Upper lobe of right lung (tissue), 1 donor: ENCODE measurements around the gene AGAP2. TPM values are rescaled to one million over a fixed set of nuclear protein-coding genes. Genes with fewer than 3 reads are reported as not detected.

Source experiments
- ATAC-seq: fragments of 200-7000 bp; cut with Tn5 transposase; one replicate; pipeline ENCODE4 v1.9.1; 2020; ENCODE audit warnings: mild to moderate bottlenecking, moderate library complexity
- DNase-seq: peaks from one replicate; pipeline ENCODE4 v3.0.0-alpha.2; 2020
- H3K27ac ChIP-seq: fragments of 200-600 bp; one replicate; pipeline ENCODE4 v1.8.0; 2022
- H3K27me3 ChIP-seq: fragments of 200-600 bp; one replicate; pipeline ENCODE4 v1.8.0; 2022; ENCODE audit warnings: mild to moderate bottlenecking
- H3K36me3 ChIP-seq: fragments of 200-600 bp; one replicate; pipeline ENCODE4 v1.8.0; 2022
- H3K4me1 ChIP-seq: fragments of 200-600 bp; one replicate; pipeline ENCODE4 v1.8.0; 2022
- H3K4me3 ChIP-seq: fragments of 200-600 bp; one replicate; pipeline ENCODE4 v1.8.0; 2022; ENCODE audit warnings: mild to moderate bottlenecking
- H3K9me3 ChIP-seq: fragments of 200-600 bp; one replicate; pipeline ENCODE4 v1.8.0; 2022
- intact Hi-C: fragments of 100-400 bp; cut with DNase I; formaldehyde crosslinking; loops from one replicate; pipeline ENCODE4 v1.11.0; 2022
- total RNA-seq: library from RNA; stranded (reverse); fragmentation: NEBNext Ultra II Directional; extraction: Animal tissue kit (Norgen Biotek cat#: 25700); gene quantifications from one replicate; pipeline ENCODE4 v1.2.1, GENCODE V29; 2021
- TF ChIP-seq, protein P1 (sequence below): fragments of 200-600 bp; IDR thresholded peaks from one replicate; pipeline ENCODE4 v1.8.0; 2022; ENCODE audit warnings: antibody characterized with exemption
- donor health status: DM: no; HTN: yes; CAD: no; lungs with severe emphysema.

Gene AGAP2
- total RNA-seq, 1 donor from 2014 or later, result 5.4 TPM

DNA sequence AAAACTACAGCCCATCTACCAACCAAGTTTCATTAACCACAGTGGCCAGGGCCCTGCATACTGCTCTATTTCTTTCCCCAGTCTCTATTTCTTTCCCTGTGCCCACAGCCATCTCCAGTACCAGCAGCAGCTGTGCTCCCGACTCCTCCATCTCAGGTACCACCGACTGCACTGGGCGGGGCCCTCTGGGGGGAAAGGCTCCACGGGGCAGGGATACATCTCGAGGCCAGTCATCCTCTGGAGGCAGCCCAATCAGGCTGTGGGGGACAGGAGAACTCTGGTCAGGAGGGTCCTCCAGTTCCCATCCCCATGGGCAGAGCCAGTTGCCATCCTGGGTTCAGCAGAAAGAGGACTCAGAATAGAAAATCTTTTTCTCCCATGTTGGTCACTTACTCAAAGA lies 10.5 kb upstream of the AGAP2 start:
- peaks cover 37% of the 10 kb centered on the region for H3K4me1 ChIP-seq
- H3K4me3 ChIP-seq, result no peak overlapping the region
- TF ChIP-seq, protein P1, sequence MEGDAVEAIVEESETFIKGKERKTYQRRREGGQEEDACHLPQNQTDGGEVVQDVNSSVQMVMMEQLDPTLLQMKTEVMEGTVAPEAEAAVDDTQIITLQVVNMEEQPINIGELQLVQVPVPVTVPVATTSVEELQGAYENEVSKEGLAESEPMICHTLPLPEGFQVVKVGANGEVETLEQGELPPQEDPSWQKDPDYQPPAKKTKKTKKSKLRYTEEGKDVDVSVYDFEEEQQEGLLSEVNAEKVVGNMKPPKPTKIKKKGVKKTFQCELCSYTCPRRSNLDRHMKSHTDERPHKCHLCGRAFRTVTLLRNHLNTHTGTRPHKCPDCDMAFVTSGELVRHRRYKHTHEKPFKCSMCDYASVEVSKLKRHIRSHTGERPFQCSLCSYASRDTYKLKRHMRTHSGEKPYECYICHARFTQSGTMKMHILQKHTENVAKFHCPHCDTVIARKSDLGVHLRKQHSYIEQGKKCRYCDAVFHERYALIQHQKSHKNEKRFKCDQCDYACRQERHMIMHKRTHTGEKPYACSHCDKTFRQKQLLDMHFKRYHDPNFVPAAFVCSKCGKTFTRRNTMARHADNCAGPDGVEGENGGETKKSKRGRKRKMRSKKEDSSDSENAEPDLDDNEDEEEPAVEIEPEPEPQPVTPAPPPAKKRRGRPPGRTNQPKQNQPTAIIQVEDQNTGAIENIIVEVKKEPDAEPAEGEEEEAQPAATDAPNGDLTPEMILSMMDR, result no peak
- intact Hi-C loops, result no loop called here
- H3K36me3 ChIP-seq, result peaks cover 40% of the 10 kb centered on the region
- H3K27ac ChIP-seq, result no peak overlapping the region
- no peak for DNase-seq
- H3K9me3 ChIP-seq, result no peaks in the 10 kb centered on the region
- ATAC-seq, result no peak
- H3K27me3 ChIP-seq, result no peaks in the 10 kb centered on the region

DNA sequence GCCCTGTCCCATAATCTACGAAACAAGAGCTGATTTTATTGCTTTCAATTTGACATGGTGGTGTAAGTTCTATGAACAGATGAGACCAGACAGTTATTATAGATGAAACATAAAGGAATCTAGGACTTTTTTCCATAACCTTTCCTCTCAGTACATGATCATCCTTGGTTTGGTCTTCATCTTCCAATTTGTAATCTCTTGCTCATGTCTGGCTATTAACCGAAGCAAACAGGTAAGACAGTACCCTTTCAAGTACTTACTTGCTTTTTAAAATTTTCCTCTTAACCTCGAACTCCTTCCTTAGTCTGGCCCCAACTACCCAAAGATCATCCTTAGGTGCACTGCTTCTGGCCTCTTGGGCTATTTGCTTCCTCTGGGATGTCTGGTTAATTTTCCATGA lies 7.5 kb upstream of the AGAP2 start:
- no peaks in the 10 kb centered on the region for H3K27me3 ChIP-seq
- peak overlapping the region; percentile 75 for H3K4me3 ChIP-seq
- intact Hi-C loops, result no loop called here
- DNase-seq (no peak), ATAC-seq (no peak)
- peaks cover 18% of the 10 kb centered on the region for H3K4me1 ChIP-seq
- H3K9me3 ChIP-seq, result no peaks in the 10 kb centered on the region
- H3K27ac ChIP-seq, result no peak overlapping the region
- H3K36me3 ChIP-seq, result peaks cover 40% of the 10 kb centered on the region
- TF ChIP-seq, protein P1, result no peak

DNA sequence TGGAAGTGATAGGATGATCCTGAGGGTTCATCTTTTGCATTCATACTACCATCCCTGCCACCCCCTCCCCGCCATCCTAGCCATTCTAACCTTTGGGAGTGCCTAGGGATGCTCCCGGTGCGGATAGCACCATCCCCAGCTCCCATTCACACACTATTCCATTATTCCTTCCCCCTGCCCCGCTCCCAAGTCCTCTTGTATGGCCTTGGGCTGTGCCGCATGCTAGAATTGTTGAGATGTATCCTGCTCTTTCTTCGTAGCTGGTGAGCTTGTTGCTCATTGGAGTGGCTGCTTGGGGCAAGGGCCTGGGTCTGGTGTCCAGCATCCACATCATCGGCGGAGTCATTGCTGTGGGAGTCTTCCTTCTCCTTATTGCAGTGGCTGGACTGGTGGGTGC lies 6.9 kb upstream of the AGAP2 start:
- intact Hi-C loops, result no loop called here
- Histone ChIP-seq H3K9me3 (no peaks in the 10 kb centered on the region), H3K27me3 (peaks cover 4% of the 10 kb centered on the region), H3K4me1 (peaks cover 14% of the 10 kb centered on the region), H3K27ac (peak overlapping the region; percentile 94), H3K36me3 (peaks cover 38% of the 10 kb centered on the region), H3K4me3 (peak overlapping the region; percentile 75)
- ATAC-seq (no peak), DNase-seq (no peak)
- TF ChIP-seq, protein P1, result no peak

DNA sequence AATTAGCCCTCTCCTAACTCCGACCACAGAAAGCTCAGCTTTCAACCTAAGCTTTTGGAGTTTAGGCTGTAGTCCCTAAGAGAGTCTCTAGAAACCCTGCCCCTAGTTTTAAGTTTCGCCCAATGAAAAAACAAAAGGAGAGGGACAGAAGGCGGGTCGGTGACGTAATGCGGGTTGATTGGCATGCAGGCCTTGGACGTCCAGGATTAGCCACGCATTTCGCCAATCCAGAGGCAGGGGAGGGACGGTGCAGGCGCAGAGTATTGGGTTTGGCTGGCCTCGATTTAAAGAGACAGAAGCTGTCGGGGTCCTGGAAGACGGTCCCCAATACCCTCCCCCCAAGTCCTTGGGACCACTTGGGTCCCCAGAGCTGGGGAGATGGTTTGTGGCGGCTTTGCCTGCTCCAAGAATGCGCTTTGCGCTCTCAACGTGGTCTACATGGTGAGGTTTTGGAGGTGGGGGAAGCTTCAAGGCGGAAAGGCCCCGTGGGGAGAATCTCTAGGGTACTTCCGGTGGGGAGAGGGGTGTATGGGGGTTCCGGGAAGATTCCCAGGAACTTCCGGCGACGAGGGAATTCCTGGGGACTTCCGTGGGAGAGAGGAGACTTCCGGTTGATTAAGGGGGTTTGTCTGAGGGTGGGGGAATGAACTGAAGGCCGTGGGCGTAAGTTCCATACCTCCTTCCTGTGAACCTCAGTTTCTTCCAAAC lies 6.4 kb upstream of the AGAP2 start, which contains the start of gene TSPAN31:
Gene TSPAN31 (plus strand): TSS at position 263 of the 708 bp plus-strand sequence. CDS start 116 bp downstream, at position 379.
- H3K27me3 ChIP-seq, result peaks cover 9% of the 10 kb centered on the region
- H3K4me3 ChIP-seq, result peak within 1 kb of the TSS; percentile 75
- intact Hi-C loops, result no loop called here
- DNase-seq (peak; percentile 98), ATAC-seq (peak; percentile 95)
- H3K9me3 ChIP-seq, result no peaks in the 10 kb centered on the region
- H3K36me3 ChIP-seq, result peaks cover 33% of the 10 kb centered on the region
- H3K27ac ChIP-seq, result peak within 1 kb of the TSS; percentile 94
- TF ChIP-seq, protein P1, result no peak
- H3K4me1 ChIP-seq, result peaks cover 14% of the 10 kb centered on the region

DNA sequence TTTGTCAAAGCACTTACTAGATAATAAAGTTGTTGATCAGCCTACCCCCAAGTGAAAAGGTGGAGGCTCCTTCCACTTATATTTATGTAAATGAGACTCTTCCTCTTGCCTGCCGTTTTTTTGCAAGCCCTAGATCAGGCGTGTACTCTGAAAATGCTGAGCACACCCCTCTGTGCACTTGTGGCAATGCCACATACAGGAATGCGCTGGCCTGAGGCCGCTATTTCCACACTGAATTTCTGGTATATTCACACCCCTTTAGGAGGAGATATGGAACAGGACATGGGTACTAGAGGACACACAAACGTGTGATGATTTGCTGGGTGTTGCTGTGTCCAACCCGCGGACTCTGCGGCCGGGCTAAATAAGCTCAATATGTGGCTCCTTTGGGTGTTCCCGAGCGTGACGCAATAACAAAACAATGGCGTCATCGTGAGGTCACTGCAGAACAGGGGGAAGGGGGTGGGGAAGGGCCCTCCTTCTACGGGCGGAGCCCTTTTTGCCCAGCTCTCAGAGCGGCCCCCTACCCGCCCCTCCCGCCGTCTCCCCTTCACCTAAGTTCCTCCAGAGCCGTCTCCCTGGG lies 5.7 kb upstream of the AGAP2 start:
- intact Hi-C loops, result no loop called here
- Histone ChIP-seq H3K36me3 (peaks cover 26% of the 10 kb centered on the region), H3K27me3 (peaks cover 16% of the 10 kb centered on the region), H3K4me1 (peaks cover 14% of the 10 kb centered on the region), H3K27ac (peak overlapping the region; percentile 94), H3K4me3 (peak overlapping the region; percentile 75), H3K9me3 (no peaks in the 10 kb centered on the region)
- ATAC-seq (peak; percentile 74), DNase-seq (peak; percentile 87)
- TF ChIP-seq, protein P1, result no peak
